HG03575 (cell line): ENCODE results near the gene ABCG1.

ENCODE experiments used
- ATAC-seq: cut with Tn5 transposase; IDR thresholded peaks from one replicate; pipeline ENCODE4 v1.9.1; 2021; ENCODE audit not compliant: unreplicated experiment, insufficient number of reproducible peaks, low FRiP score; ENCODE audit errors: extremely low read depth

The ABCG1 gene

DNA sequence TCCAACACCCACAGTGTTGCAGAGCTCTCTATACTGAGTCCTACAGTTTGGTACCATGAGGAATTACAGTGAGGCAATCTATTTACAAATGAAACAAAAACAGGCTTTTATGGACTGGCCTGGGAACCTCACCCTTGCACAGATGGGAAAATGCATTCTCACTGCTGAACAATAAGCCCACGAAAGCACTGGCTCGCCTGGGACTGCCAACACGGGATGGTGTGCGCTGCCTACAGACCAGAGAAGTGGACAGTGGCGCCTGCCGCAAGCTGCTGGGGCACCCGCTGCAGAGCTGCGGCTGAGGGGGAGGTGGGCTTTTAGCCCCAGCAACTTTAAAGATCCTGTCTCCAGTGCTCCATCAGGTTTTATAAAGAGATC, 28.5 kb upstream of the ABCG1 start:
- no peak for ATAC-seq

DNA sequence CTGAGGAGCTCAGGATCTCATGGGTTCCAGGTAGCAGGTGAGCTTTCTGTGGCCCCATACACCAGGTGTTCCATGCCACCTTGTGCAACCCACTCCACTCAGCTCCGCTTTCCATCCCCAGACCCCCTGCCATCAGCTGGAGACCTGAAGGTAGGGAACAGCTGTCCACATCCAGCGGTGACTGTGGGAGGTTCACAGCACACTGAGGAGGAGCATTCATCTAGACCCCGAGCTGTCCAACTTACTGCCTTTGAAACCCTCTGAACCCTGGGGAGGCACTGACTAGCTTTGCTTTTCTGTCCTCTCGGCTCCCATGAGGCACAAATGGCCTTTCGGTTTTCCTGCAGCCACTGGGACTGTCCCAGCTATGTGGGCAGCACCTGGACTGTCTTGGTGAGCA, 27.9 kb upstream of the ABCG1 start:
- no peak for ATAC-seq

DNA sequence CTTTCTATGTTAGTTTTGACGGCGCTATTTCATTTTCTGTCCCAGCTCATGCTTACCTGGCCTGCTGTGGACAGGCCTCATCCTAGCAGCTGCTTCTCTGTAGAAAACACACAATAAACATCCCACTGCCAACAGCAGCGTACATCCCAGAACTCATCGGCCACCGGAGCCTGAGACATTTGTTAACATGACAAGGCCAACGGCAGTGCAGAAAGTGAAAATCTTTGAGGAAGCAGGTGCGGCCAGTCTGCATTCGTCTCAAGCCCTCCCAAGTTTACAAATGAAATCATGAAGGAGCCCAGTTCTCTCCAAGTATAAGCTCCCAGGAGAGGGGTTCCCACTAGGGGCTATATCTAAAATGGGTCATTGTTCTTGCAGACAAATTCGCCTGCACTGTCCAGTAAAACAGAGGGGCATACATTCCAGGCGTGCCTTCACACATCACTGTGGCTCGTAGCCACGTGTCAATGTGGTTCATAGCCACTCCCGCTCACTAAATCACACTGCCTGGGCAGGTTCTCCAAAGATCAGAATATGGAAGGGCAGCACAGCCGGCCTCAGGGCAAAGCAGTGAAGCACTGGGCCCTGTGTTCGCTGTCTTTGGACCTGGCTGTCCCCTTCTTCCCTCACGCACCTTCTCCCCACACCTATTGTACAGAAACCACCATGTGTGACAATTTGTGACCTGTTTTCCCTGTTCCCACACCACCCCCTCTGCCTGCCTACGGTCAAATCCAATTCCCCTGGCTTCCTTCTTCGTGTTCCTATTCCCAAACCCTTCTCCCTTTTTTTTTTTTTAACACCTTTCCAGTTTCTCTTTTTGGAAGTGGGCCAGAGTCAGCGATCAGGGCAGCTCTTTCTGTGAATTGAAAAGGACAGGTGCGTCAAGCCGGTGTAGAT, 27.0 kb upstream of the ABCG1 start:
- no peak for ATAC-seq

DNA sequence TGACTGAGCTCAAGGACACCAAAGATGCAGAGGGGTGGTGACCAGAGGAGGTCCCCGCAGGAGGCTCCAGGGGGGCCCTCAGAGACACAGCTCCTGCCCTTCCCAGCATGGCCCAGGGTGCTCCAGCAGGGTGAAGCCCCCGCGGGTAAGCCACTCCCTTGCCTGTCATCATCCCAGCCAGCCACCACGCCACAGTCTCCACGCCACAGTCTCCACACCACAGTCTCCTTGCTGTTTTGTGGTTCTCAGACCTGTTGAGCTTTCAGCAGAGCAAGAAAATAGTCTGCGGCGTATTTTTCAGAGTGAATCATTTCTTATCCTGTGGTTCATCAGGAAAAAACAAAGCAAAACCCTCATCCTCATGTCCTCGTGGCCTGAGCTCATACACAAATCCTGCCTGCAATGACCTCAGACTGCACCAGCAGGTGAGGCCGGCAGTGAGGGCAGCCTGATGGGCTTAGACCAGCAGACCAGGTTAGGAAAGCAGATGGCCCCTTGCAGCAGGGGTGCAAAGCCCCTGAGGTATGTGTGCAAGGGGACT, 25.7 kb upstream of the ABCG1 start:
- no peak for ATAC-seq

DNA sequence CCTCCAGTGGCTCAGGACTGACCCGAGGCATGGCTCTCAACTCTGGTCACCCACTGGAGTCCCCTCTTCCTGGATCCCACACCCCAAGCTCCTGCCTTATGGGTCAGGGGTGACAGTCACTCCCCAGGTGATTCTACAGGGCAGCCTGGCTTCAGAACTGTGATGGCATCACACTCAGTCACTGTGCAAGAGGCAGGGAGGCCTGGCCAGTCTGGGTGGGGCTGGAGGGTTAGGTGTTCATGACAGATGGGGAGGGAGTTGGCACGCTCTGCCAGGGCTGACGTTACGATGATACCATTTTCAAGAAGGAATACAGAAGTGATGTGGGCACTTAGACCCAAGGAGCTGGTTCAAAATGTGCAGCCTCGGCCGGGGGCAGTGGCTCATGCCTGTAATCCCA, 25.2 kb upstream of the ABCG1 start:
- ATAC-seq: no peak

DNA sequence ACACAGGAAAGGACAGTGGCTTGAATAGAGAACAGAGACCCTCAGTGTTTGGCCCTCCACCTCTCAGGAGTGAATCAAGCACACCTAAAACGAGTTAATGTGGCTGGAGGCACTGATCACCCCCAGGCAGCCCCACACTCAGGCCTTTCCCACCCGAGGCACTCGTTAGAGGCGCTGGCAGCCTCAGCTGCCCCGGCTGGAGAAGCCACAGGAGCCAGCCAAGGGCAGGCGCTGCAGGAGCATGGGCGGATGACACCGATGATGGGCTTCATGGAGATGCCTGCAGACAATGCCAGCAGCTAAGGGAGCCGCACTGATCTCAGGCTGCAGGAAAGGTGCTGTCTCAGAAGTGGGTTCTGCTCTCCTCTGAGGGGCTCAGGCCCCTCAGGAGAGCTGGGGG, 24.1 kb upstream of the ABCG1 start:
- ATAC-seq: no peak

DNA sequence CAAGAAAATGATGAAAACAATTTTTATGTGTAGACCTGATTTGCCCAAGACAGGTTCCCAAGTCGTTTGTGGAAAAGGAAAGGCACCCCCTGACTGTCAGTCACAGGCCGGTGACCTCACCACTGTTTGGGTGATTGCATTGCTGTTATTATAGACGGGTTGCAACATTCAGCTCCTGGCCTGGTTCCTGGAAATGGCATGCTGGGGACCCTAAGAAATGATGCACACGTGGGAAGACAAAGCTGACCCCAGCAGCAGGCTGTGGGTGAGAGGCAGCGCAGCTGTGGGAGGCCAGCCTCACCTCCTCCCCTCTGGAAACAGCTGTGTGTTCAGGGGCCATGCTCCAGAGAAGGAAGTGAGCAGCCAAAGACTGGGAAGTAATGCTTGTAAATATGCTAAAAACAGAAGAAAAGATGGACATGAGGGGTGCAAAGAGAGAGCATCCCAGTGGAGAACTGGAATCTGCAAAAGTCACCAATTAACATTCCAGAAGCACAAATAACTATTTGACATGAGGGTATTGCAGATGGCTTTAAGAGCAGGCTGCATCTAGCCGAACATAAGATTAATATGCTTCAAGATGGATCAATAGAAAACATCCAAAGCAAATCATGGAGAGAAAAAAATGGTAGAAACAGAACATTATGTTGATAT, 23.4 kb upstream of the ABCG1 start:
- no peak for ATAC-seq

DNA sequence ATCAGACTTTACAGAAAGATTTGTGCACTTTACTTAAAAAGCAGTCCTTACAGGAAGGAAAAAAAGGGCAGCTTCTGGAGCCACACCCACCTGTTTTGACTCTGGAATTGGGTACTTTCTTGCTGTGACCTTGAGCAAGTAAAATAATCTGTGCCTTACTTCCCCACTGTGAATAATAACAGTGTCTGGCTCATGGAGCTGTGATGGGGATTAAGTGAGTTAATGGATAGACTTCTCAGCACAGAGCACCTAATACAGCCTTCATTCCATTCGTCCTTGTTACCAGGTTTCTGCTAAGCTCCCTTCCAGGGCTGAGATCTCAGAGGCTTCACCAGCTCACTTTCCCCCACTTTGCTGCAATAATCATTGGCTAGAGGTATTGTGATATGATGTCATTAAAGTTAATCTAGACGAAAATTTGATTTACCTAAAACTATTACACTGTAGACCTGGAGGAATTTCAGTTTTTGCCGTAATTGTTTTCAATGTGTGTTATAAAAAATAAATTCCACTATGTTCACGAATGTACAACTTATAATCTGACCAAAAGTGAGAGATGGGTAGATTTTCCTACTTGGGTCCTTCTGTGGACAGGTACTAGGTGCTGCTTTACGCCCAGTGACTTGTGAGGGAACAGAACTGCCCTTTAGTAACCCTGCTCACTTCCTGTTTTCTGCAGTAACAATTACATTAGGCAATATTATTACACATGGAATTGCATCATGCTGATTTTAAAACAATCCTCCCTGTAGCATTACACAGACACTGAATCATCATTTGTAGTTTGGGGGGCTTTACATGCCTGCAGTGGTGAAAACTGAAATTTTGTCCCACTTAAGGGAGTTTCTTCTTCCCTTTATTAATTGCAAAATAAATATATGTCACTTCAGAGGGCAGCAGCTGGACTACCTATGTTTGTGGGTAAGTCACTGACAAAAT, 19.7 kb upstream of the ABCG1 start:
- ATAC-seq: no peak

DNA sequence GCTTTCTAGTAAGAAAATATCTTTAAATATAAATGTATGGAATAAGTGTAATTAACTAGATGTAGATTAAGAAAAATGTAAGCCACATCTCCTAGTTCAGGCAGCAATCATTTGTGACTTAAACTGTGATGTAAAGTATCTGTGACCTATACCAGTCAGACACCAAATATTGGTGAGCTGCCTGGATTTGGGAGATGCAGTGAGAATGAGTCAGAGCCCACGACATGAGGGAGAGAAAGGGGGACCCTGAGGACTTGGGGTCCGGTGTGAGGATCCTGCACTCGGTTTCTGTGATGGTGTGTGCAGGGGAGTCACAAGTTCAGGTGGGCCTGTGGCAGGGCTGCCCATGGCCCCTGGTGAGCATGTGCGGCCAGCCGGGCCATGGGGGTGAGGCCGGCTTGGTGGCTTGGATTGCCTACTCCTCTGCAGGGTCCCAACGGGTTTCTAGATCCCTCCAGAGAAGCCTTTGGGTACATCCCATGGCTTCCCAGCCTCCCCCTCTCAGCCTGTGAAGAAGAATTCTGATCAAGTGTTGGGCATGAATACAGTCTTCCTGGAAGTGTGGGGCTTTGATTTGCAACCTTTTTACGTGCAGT, 19.0 kb upstream of the ABCG1 start:
- no peak for ATAC-seq

DNA sequence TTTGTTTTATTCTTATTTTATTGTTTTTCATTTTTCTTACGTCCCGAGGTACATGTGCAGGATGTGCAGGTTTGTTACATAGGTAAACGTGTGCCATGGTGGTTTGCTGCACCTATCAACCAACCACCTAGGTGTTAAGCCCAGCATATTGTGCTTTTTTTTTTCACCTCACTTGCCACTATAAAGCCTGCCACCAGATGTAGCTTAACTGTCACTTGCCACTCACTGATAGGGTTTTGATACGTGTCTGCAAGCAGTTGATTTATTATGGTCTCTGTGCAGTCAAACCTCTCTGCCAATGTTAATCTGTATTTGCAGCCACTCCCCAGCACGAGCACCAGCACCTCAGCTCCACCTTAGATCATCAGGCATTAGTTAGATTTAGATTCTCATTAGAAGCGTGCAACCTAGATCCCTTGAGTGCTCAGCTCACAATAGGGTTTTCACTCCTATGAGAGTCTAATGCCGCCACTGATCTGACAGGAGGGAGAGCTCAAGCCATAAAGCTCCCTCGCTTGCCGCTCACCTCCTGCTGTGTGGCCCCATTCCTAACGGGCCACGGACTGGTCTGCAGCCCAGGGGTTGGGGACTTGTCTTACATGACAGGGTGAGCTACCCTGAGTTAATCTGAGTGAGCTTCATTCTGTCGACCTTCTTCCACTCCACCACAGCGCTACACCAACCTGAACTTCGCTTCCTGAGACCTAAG, 17.9 kb upstream of the ABCG1 start:
- ATAC-seq: no peak

DNA sequence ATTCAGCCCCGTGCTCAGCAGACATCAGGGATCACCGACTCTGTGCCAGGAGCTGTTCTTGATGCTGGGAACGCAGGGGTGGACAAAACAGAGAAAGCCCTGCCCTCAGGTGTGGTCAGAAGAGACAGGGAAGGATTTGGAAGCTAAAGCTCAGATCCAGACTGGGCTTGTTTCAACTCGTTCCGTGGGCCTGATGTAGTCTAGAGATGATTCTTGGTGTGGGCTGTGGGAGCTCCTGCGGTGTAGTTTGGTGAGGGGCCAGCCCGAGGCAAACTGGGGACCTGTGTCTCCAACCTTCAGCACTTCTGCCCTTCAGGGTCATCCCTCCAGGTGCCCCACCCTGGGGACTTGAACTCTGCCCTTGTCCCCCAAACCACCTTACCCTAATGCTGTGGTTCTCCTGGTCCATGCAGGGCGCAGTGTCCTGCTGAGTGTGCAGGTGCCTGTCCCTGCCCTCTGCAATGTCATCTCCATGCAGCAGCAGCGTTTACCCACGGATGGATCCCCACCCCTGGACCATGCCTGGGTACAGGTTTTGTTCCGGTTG, 17.3 kb upstream of the ABCG1 start:
- no peak for ATAC-seq

DNA sequence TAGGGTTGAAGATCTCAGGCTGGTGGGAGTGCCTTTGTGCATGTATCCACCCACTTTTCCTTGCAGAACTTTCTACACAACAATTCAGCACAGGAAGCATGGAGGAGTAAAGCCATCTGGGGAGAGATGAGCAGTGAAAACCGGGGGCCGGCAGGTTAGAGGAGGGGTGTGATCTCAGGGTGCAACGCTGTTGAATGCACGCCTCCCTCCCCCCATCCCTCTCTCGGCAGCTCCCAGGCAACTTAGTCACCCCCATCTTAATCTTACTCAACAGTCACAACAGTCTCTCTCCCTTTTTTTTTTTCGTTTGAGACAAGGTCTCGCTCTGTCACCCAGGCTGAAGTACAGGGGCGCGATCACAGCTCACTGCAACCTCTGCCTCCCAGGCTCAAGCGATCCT, 16.6 kb upstream of the ABCG1 start:
- no peak for ATAC-seq

DNA sequence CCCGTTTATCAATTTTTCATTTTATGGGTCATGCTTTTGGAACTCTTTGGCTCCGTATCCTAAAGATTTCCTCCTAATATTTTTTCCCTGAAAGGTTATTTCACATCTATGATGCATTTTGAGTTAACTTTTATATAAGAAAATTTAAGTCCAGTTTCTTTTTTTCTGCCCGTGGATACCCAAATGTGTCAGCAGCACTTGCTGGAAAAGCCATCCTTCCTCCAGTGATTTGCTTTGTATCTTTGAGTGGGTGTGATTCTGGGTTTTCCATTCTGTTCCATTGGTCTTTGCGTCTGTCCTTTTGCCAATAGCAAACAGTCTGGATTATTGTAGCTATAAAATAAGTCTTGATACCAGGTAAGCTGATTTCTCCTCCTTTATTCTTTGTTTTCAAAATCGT, 15.6 kb upstream of the ABCG1 start:
- ATAC-seq: no peak

DNA sequence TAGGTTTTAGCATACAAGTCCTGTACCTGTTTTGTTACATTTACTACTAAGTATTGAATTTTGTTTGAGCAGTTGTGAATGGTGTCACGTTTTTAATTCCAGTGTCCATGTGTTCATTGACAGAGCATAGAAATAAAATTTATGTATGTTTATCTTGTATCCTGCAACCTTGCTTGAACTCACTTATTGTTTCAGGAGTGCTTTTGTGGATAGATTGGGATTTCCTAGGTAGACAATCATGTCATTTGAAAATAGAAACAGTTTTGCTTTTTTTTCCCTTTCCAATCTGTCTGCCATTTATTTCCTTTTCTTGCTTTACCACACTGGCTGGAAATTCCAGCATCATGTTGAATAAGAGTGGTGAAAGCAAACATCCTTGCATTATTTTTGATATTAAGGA, 15.0 kb upstream of the ABCG1 start:
- no peak for ATAC-seq

DNA sequence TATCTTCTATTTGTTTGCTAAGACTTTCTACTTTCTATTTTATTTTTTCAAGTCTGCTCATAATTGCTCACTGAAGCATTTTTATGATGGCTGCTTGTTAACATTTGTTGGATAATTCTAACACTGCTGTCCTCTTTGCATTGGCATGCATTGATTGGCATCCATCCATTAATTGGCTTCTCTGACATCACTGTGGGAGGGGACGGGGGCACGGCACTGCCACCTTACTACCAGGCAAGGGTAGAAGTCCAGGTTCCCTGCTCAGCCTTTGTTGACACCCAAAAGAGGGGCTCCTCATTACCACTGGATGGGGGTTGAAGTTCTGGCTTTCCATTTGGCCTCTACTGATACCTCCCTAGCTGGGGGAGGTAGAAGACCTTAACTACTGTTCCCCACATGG, 11.5 kb upstream of the ABCG1 start:
- ATAC-seq: no peak

DNA sequence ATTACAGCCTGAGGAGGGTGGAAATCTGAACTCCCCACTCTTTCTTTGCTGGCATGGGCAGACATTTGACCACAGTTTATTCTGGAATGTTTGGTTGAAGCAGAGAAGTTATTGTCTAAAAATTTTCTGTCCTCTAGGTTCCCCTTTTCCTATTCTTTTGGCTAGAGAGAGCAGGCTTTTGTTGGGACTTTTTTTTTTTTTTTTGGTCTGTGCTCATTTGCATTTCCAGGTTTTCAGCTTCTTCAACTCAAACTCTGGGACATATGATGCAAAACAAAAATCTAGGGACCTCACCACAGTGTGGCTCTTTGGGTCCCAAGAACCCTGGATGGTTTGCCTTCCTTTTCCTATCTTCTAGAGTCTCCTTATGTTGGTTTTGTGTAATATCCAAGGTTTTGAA, 10.9 kb upstream of the ABCG1 start:
- ATAC-seq: no peak

DNA sequence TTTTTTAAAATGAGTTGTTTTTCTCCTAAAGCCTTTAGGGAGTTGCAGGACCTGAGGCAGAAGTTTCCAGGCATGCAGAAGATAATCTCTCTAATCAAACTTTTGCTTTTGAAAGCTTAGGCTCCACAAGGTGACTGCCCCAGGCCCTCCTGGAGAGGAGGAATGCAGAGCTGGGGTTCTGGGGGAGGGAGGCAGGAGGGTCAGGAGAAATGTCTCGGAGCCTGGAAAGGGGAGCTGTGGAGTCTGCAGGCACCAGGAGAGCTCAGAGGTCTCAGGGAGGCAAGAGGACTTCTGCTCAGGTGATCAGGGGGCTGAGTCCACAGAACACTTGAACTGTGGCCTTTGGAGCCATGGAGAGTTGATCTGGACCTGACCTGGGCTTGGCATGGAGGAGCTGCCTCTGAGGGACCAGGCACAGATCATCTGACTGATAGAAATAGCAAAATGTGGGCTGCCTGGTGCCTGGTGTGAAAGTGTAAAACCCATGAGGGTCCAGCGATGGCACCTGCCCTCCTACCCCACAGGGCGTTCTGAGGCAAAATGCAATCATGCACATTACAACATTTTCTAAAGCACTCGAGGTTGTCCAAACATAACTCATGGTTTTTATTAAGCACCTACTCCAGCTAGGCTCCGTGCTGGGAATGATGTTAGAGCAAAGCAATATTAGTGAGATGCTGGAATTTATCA, 10.0 kb upstream of the ABCG1 start:
- ATAC-seq: no peak
